ENCODE measurements around the gene PIH1D1.
A peak's percentile ranks its signal among the peaks of the same experiment; 100 is the strongest.

- 0 out of 2 replicates have a peak, but pooled peaks have one; percentile 24 for TF ChIP-seq POLR2A (IDR thresholded peaks at IDR 0.05; ENCODE audit: low read depth, low read length)
- no peak for TF ChIP-seq POLR2AphosphoS5 (IDR thresholded peaks at IDR 0.05; ENCODE audit: low read depth, low read length)
- no peak for TF ChIP-seq TAF1 (IDR thresholded peaks at IDR 0.05; ENCODE audit: borderline replicate concordance, low read depth, low read length)
Measured at GRCh38 chr19:49469828-49470614, 18.4 kb upstream of the PIH1D1 start.
